MM.1S (cell line): ENCODE data around the gene KLRD1.

ENCODE experiments used
- DNase-seq: peaks from one replicate; pipeline ENCODE4 v3.0.0-alpha.2; 2015
- H2AFZ ChIP-seq: fragments of 300-600 bp; sonication (generic); 2 replicates; pipeline ENCODE4 v1.6.0; 2016; ENCODE audit warnings: antibody characterized with exemption, low read length
- H3F3A ChIP-seq: fragments of 300-600 bp; sonication (generic); 2 replicates; pipeline ENCODE4 v1.6.1; 2016; ENCODE audit warnings: mild to moderate bottlenecking, antibody characterized with exemption, low read length, moderate library complexity, mixed read lengths; ENCODE audit not compliant: insufficient read depth
- H3K27ac ChIP-seq: fragments of 300-600 bp; sonication (generic); 2 replicates; pipeline ENCODE4 v1.5.1; 2016; ENCODE audit warnings: mild to moderate bottlenecking, low read length
- H3K27me3 ChIP-seq: fragments of 300-600 bp; sonication (generic); replicated peaks from 2 replicates; pipeline ENCODE4 v1.6.0; 2016; ENCODE audit warnings: low read length; ENCODE audit not compliant: insufficient read depth
- H3K36me3 ChIP-seq: fragments of 300-600 bp; sonication (generic); replicated peaks from 2 replicates; pipeline ENCODE4 v1.6.1; 2016; ENCODE audit warnings: mild to moderate bottlenecking, low read length, mixed read lengths; ENCODE audit not compliant: insufficient read depth
- H3K4me1 ChIP-seq: fragments of 300-600 bp; sonication (generic); 2 replicates; pipeline ENCODE4 v1.6.1; 2016; ENCODE audit warnings: low read length, mixed read lengths
- H3K4me2 ChIP-seq: fragments of 300-600 bp; sonication (generic); 2 replicates; pipeline ENCODE4 v1.6.0; 2016; ENCODE audit warnings: low read depth, low read length
- H3K4me3 ChIP-seq: fragments of 300-600 bp; sonication (generic); 2 replicates; pipeline ENCODE4 v1.5.1; 2016; ENCODE audit warnings: low read length, mixed read lengths
- H3K79me2 ChIP-seq: fragments of 300-600 bp; sonication (generic); 2 replicates; pipeline ENCODE4 v1.6.1; 2016; ENCODE audit warnings: mixed run types, low read length, mixed read lengths
- H3K9ac ChIP-seq: fragments of 300-600 bp; sonication (generic); 2 replicates; pipeline ENCODE4 v1.6.1; 2016; ENCODE audit warnings: low read length, mixed read lengths
- H3K9me2 ChIP-seq: fragments of 300-600 bp; sonication (generic); replicated peaks from 2 replicates; pipeline ENCODE4 v1.6.1; 2016; ENCODE audit warnings: mild to moderate bottlenecking, low read length, mixed read lengths; ENCODE audit not compliant: insufficient read depth
- H3K9me3 ChIP-seq: fragments of 300-600 bp; sonication (generic); replicated peaks from 2 replicates; pipeline ENCODE4 v1.6.1; 2016; ENCODE audit warnings: mild to moderate bottlenecking, low read length, mixed read lengths; ENCODE audit not compliant: insufficient read depth
- H4K20me1 ChIP-seq: fragments of 300-600 bp; sonication (generic); 2 replicates; pipeline ENCODE4 v1.6.1; 2016; ENCODE audit warnings: mild to moderate bottlenecking, low read length, moderate library complexity, mixed read lengths; ENCODE audit not compliant: insufficient read depth
- CTCF ChIP-seq: fragments of 300-600 bp; sonication (generic); IDR thresholded peaks from 2 replicates; pipeline ENCODE4 v1.5.1; 2016; ENCODE audit warnings: antibody characterized with exemption, low read length, mixed read lengths
- EZH2 ChIP-seq: fragments of 300-600 bp; sonication (generic); optimal IDR thresholded peaks from 2 replicates; pipeline ENCODE3; 2017; ENCODE audit warnings: low read depth, mild to moderate bottlenecking, antibody characterized with exemption, low read length, mixed read lengths
- EZH2phosphoT487 ChIP-seq: fragments of 300-600 bp; sonication (generic); IDR thresholded peaks from 2 replicates; pipeline ENCODE4 v1.6.1; 2018; ENCODE audit warnings: antibody characterized with exemption, low read length

KLRD1 gene

GRCh38 chr12:10279937-10280336 is 27.7 kb upstream of the KLRD1 start:
- Histone ChIP-seq H4K20me1 (no peaks in the 10 kb centered on the region), H3K9me2 (no peaks in the 10 kb centered on the region), H3K9me3 (no peaks in the 10 kb centered on the region), H3K79me2 (no peaks in the 10 kb centered on the region), H3K27ac (no peak overlapping the region), H3F3A (no peaks in the 10 kb centered on the region), H3K4me1 (no peaks in the 10 kb centered on the region), H2AFZ (no peak overlapping the region), H3K36me3 (no peaks in the 10 kb centered on the region), H3K27me3 (no peaks in the 10 kb centered on the region), H3K4me3 (no peak overlapping the region), H3K9ac (no peak overlapping the region), H3K4me2 (no peak overlapping the region)
- DNase-seq = no peak
- TF ChIP-seq EZH2phosphoT487 = no peak
- no peak for TF ChIP-seq EZH2
- no peak for TF ChIP-seq CTCF

- no peak overlapping the region for H3K27ac ChIP-seq
- H3K9me3 ChIP-seq = no peaks in the 10 kb centered on the region
- H3K4me3 ChIP-seq = no peak overlapping the region
- H2AFZ ChIP-seq = no peak overlapping the region
- no peaks in the 10 kb centered on the region for H3K9me2 ChIP-seq
- no peaks in the 10 kb centered on the region for H3F3A ChIP-seq
- no peak overlapping the region for H3K4me2 ChIP-seq
- no peak for TF ChIP-seq EZH2phosphoT487
- TF ChIP-seq CTCF = no peak
- TF ChIP-seq EZH2 = no peak
- no peaks in the 10 kb centered on the region for H3K4me1 ChIP-seq
- no peaks in the 10 kb centered on the region for H3K36me3 ChIP-seq
- no peaks in the 10 kb centered on the region for H3K27me3 ChIP-seq
- no peaks in the 10 kb centered on the region for H3K79me2 ChIP-seq
- DNase-seq = no peak
- no peaks in the 10 kb centered on the region for H4K20me1 ChIP-seq
- H3K9ac ChIP-seq = no peak overlapping the region
These were observed 24.6 kb upstream of the KLRD1 start for GRCh38 chr12:10283027-10283426.

- no peaks in the 10 kb centered on the region for H3K9me3 ChIP-seq
- H2AFZ ChIP-seq = no peak overlapping the region
- H3K4me1 ChIP-seq = no peaks in the 10 kb centered on the region
- H3K9me2 ChIP-seq = no peaks in the 10 kb centered on the region
- no peak for DNase-seq
- no peaks in the 10 kb centered on the region for H3K36me3 ChIP-seq
- H3K79me2 ChIP-seq = no peaks in the 10 kb centered on the region
- H3K27me3 ChIP-seq = no peaks in the 10 kb centered on the region
- H3K4me2 ChIP-seq = no peak overlapping the region
- no peak overlapping the region for H3K9ac ChIP-seq
- TF ChIP-seq EZH2 (no peak), CTCF (no peak), EZH2phosphoT487 (no peak)
- H3K27ac ChIP-seq = no peak overlapping the region
- H3F3A ChIP-seq = no peaks in the 10 kb centered on the region
- H4K20me1 ChIP-seq = no peaks in the 10 kb centered on the region
- H3K4me3 ChIP-seq = no peak overlapping the region
These were observed 21.8 kb upstream of the KLRD1 start for GRCh38 chr12:10285919-10286318.
